ENCODE results near the gene OAS2.
"Not testable (repeated sequence)": the region's sequence is repeated elsewhere in the genome, so short reads cannot be mapped to it uniquely, and the experiment has no call there.

OAS2 gene

DNA sequence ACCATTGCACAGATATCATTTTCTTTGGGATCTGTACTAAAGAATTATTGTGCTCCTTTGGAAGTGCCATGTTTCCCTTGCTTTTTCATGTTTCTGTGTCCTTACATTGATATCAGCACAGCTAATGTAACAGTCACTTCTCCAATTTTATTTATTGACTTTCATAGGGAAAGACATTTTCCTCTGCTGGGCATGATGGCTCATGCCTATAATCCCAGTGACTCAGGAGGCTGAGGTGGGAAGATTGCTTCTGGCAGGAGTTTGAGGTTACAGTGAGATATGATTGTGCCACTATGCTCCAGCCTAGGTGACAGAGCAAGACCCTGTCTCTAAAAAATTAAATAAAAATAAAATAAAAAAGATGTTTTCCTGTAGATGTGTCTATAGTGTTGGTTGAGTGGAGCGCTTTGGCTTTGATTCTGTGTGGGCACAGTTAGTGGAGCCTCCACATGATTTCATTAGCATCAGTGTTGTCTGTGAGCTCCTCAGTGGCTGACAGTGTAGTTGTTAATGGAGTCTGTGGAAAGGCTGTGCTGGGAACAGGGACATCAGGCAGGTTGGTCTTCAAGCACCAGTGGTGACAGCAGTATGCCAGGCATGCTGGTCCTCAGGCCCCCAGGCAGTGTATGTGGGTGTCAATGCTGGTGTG lies 7.4 kb downstream of the OAS2 start:
- no peak for DNase-seq (ENCODE audit: low spot score)

GRCh38 chr12:112986291-112986800 lies 8.0 kb downstream of the OAS2 start:
- DNase-seq (ENCODE audit: low spot score) = no peak

DNA sequence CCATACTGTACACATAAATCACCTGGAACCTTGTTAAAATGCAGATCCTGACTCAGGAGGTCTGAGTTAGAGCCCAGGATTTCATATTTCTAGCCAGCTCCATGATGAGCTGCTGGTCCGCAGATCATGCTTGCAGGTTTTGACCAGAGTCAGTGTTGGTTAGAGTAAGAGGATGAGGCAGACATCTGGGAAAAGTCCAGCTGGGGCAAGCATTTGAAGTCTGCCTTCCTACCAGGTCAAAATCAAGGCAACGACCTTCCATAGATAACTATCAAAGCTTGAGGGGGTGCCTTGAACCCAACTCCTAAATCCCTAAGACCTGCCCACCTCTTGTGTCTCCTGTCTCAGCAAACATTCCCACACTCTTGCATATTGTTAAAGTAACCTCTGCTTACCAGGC lies 9.2 kb downstream of the OAS2 start:
- no peak for DNase-seq (ENCODE audit: low spot score)

- no peak for DNase-seq (ENCODE audit: low spot score)
Measured at GRCh38 chr12:112988224-112988623, 9.9 kb downstream of the OAS2 start.

DNA sequence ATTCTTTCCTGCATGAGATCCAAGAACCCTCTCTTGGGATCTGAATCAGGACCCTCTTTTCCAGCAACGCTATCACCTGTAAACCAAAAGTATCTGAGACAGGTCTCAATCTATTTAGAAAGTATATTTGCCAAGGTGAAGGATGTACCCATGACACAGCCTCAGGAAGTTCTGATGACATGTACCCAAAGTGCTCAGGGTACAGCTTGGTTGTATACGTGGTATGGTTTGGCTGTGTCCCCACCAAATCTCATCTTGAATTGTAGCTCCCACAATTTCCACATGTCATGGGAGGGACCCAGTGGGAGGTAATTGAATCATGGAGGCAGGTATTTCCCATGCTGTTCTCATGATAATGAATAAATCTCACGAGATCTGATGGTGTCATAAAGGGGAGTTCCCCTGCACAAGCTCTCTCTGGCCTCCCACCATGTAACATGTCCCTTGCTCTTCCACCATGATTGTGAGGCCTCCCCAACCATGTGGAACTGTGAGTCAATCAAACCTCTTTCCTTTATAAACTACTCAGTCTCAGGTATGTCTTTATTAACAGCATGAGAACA lies 10.6 kb downstream of the OAS2 start:
- not testable (repeated sequence) for DNase-seq (ENCODE audit: low spot score)

DNA sequence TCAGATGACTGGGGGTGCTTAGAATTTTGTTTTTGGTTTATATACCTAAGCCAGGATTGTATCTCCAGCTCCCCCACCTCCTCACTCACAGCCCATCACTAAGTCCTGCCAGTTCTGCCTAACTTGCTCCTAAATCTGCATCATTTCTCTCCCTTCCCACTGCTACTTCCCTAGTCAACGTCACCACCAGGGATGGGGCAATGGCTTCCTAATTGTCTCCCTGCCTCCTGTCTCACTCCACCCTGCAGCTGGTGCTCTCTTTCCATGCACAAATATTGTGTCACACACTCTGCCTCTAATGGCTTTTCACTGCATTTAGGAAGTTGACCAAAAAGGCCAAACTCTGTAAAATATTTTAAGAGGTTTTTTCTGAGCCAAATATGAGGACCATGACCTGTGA lies 11.5 kb downstream of the OAS2 start:
- no peak for DNase-seq (ENCODE audit: low spot score)

DNA sequence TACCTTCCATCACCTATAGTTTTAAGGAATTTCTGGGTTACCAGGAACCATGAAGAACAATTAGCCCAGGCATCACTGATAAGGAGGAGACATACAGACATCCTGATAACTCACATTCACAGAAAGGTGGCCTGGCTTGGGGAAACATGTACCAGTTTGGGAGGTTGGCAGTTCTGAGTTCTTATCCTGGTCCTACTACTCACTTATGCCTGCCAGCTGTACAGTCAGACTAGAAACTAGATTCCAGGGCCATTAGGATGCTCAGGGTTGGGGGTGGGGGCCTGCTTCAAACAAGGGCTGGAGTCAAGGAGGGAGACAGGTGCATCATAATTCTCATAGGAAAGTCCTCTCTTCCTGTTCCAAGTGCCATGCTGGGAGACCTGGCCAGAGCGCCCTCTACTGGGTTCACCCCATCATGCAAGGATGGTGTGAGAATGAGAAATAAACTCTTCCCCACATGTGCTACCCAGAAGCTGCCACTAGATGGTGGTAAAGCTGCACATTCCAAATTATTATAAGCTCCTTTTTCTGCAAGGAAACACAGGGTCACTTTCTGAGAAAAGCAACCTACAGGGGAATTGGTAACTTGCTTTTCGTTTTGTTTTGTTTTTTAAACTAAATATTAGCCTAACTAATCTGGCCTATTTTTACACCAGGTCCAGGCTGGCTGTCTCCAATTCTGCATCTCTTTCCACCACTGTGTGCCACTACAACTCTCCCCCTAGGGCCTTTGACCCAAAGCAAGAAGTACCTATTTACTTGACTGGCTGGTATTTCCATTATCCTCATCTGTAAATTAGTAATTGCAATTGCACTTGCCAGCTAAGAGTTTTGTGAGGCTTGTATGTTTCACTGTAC lies 14.5 kb downstream of the OAS2 start:
- peak; percentile 84 for DNase-seq (ENCODE audit: low spot score)

- no peak for DNase-seq (ENCODE audit: low spot score)
Measured at GRCh38 chr12:112995008-112995407, 16.7 kb downstream of the OAS2 start.

GRCh38 chr12:112996501-112996900 lies 18.2 kb downstream of the OAS2 start:
- no peak for DNase-seq (ENCODE audit: low spot score)

- DNase-seq (ENCODE audit: low spot score) = no peak
Measured at GRCh38 chr12:112997506-112997905, 19.2 kb downstream of the OAS2 start.

- DNase-seq (ENCODE audit: low spot score) = no peak
Measured at GRCh38 chr12:112998987-112999767, 20.9 kb downstream of the OAS2 start.

DNA sequence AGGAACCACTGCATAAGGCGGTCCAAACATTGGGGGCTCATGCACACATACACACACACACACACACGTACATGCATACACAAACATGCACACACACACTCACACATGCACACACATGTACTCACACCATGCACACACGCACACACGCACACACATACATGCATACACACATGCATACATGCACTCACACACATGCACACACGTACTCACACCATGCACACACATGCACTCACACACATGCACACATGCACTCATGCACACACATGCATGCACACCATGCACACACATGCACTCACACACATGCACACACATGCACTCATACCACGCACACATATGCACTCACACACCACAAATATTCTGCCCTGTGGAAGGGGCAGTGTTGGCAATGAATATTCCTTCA lies 22.1 kb downstream of the OAS2 start:
- no peak for DNase-seq (ENCODE audit: low spot score)

GRCh38 chr12:113002155-113002554 lies 23.8 kb downstream of the OAS2 start:
- no peak for DNase-seq (ENCODE audit: low spot score)

DNA sequence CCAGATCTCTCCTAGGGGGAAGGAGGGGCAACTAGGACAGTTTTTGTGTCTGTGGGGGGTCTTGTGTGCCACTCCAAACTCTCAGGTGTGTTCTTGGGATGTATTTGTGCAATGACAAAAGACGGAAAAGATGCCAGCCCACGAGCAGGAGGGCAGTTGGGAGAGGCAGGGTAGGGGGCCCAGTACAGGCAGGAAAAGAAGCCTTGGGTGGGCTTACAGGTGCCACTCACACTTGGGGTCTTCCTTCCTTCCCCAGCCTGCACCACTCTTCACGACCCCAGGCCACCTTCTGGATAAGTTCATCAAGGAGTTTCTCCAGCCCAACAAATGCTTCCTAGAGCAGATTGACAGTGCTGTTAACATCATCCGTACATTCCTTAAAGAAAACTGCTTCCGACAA lies 24.4 kb downstream of the OAS2 start:
- no peak for DNase-seq (ENCODE audit: low spot score)

DNA sequence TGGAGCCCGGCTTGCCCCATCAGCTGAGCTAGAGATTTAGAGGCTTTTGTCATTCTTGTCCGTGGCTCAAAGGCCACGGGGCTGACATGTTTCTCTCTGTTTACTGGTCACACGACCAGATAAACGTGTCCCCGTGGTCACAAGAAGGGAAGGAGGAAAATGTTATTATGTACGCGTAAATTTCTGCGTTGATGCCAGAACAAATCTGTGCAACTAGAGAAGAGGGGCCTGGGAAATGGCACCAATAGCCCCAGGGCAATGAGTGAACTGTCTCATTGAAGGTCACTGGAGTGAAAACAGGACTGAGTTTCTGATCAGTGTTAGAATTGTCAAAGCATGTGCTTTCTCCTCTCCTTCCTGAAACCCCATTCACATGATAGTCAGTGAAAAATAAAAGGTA lies 25.3 kb downstream of the OAS2 start:
- no peak for DNase-seq (ENCODE audit: low spot score)

DNA sequence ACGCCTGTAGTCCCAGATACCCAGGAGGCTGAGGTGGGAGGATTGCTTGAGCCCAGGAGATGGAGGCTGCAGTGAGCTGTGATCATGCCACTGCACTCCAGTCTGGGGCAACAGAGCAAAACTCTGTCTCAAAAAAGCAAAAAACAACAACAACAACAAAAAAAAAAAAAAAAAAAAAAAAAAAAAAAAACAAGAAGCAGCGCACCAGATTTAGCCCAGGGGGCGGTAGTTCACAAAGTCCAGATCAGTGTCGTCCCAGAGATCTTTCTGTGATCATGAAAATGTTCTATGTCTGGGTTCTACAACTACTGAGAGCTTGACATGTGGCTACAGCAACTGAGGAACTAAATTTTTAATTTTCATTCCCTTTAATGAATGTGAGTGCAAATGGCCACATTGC lies 27.4 kb downstream of the OAS2 start:
- DNase-seq (ENCODE audit: low spot score) = peak; percentile 42

DNA sequence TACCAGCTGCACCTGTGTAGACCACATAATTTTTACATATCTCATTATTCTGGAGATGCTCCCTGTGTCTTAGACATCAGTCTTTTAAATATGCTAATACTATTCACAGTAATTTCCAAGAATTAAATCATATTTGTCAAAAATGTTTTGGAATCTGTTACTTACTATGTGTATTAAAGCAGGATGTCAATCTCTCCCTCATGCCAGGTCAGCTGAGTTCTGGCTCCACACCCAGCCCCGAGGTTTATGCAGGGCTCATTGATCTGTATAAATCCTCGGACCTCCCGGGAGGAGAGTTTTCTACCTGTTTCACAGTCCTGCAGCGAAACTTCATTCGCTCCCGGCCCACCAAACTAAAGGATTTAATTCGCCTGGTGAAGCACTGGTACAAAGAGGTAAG lies 27.9 kb downstream of the OAS2 start:
- DNase-seq (ENCODE audit: low spot score) = no peak

- DNase-seq (ENCODE audit: low spot score) = no peak
Measured at GRCh38 chr12:113006641-113007040, 28.3 kb downstream of the OAS2 start.

DNA sequence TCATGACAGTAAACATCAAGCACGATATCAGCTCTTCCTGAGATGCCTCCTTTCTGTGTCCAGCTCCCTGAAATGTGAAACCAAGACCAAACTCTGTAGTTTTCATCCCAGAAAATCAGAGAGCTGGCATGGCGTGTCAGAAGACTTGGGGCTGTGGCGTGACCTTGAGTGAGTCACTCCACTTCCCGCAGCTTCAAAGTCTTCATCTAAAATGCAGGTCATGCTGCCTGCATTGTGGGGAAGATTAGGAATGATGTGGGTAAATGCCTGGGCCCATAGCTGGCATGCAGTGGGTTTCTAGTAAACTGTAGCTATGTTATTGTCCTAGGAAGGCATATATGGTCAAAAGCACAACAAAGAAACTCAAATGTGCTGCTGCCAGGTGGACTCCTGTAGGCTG lies 28.8 kb downstream of the OAS2 start:
- peak; percentile 33 for DNase-seq (ENCODE audit: low spot score)

GRCh38 chr12:113010701-113011100 lies 32.4 kb downstream of the OAS2 start:
- DNase-seq (ENCODE audit: low spot score) = no peak

DNA sequence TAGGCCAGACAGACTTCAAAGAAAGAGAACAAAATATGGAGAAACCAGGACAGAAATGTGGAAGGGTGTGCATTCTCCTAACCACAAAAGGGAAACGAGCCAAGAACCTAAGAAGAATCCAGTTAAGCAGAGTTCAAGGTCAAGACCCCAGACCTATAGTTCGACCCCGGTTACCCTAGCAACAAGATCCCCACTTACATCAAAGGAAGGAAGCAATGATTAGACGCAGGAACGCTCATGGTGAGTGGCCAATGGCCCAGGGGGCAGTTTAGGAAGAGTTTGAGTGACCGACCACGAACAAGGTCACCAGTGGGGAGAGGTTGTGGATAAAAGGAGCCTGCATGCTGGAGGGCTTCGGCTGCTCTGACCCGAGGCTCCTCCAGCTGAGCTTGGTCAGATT lies 36.2 kb downstream of the OAS2 start:
- no peak for DNase-seq (ENCODE audit: low spot score)

DNA sequence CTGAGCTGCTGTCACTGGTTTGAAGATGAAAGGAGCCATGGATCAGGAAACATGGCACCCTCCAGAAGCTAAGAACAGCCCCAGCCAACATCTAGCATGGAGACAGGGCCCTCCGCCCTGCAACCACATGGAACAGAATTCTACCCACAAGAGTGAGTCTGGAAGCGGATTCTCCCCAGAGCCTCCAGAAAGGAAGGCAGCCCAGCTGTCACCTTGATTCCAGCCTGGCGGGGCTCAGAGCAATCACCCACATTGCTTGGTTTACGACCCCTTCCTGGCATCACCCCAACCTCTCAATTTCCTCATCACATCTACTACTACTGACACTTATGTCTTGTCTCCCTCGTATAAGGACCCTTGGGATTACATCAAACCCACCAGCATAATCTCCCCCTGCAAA lies 38.5 kb downstream of the OAS2 start:
- DNase-seq (ENCODE audit: low spot score) = no peak
